ENCODE results near the gene PGS1.

The PGS1 gene

GRCh38 chr17:78367193-78367592 is 11.3 kb upstream of the PGS1 start:
- no peak for TF ChIP-seq CTCF (IDR thresholded peaks at IDR 0.05; ENCODE audit: low read depth, low read length)
- no peak for DNase-seq (ENCODE audit: extremely low read depth, low read depth)

GRCh38 chr17:78368348-78368747 is 10.1 kb upstream of the PGS1 start:
- DNase-seq (ENCODE audit: extremely low read depth, low read depth): no peak
- TF ChIP-seq CTCF (IDR thresholded peaks at IDR 0.05; ENCODE audit: low read depth, low read length): no peak

- no peak for TF ChIP-seq CTCF (IDR thresholded peaks at IDR 0.05; ENCODE audit: low read depth, low read length)
- no peak for DNase-seq (ENCODE audit: extremely low read depth, low read depth)
Observed at GRCh38 chr17:78368854-78369495, 9.5 kb upstream of the PGS1 start.

- no peak for TF ChIP-seq CTCF (IDR thresholded peaks at IDR 0.05; ENCODE audit: low read depth, low read length)
- no peak for DNase-seq (ENCODE audit: extremely low read depth, low read depth)
Observed at GRCh38 chr17:78369791-78370381, 8.6 kb upstream of the PGS1 start.

GRCh38 chr17:78371056-78371455 is 7.4 kb upstream of the PGS1 start:
- no peak for DNase-seq (ENCODE audit: extremely low read depth, low read depth)
- no peak for TF ChIP-seq CTCF (IDR thresholded peaks at IDR 0.05; ENCODE audit: low read depth, low read length)

- TF ChIP-seq CTCF (IDR thresholded peaks at IDR 0.05; ENCODE audit: low read depth, low read length): no peak
- no peak for DNase-seq (ENCODE audit: extremely low read depth, low read depth)
Observed at GRCh38 chr17:78372841-78373240, 5.6 kb upstream of the PGS1 start.

- no peak for DNase-seq (ENCODE audit: extremely low read depth, low read depth)
Observed at GRCh38 chr17:78374189-78374588, 4.3 kb upstream of the PGS1 start.

More at GRCh38 chr17:78374189-78374588, 4.3 kb upstream of the PGS1 start:
- no peak for TF ChIP-seq CTCF (IDR thresholded peaks at IDR 0.05; ENCODE audit: low read depth, low read length)

Measured in AG09319 (cell line).